Upper lobe of left lung (tissue), 4 donors: ENCODE results near the gene NAT8L.

ENCODE experiments used
- EP300 ChIP-seq, 4 donors: sonication (generic); formaldehyde crosslinking; IDR thresholded peaks; one replicate each; pipeline ENCODE4 v1.5.1; 2017; ENCODE audit warnings: antibody characterized with exemption in 4 of 4, control low read depth in 2 of 4
- POLR2AphosphoS5 ChIP-seq, 2 donors: sonication (generic); formaldehyde crosslinking; IDR thresholded peaks; one replicate each; pipeline ENCODE4 v1.5.1; 2017; ENCODE audit warnings: antibody characterized with exemption in 2 of 2
- TF ChIP-seq, protein P1 (sequence below), 6 experiments: fragments of 450-650 bp in 4 of 6; fragments of 200-600 bp in 2 of 6; sonication (generic) in 2 of 6; IDR thresholded peaks; one replicate each; pipeline ENCODE4 v1.5.1; 2016 to 2019; ENCODE audit warnings: antibody characterized with exemption in 6 of 6

- TF ChIP-seq POLR2AphosphoS5 (IDR thresholded peaks at IDR 0.05) (no peak), EP300 (IDR thresholded peaks at IDR 0.05) (no peak)
- TF ChIP-seq, protein P1, sequence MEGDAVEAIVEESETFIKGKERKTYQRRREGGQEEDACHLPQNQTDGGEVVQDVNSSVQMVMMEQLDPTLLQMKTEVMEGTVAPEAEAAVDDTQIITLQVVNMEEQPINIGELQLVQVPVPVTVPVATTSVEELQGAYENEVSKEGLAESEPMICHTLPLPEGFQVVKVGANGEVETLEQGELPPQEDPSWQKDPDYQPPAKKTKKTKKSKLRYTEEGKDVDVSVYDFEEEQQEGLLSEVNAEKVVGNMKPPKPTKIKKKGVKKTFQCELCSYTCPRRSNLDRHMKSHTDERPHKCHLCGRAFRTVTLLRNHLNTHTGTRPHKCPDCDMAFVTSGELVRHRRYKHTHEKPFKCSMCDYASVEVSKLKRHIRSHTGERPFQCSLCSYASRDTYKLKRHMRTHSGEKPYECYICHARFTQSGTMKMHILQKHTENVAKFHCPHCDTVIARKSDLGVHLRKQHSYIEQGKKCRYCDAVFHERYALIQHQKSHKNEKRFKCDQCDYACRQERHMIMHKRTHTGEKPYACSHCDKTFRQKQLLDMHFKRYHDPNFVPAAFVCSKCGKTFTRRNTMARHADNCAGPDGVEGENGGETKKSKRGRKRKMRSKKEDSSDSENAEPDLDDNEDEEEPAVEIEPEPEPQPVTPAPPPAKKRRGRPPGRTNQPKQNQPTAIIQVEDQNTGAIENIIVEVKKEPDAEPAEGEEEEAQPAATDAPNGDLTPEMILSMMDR (IDR thresholded peaks at IDR 0.05): no peak
Measured at GRCh38 chr4:2082627-2083026, 23.5 kb downstream of the NAT8L start.
